BJ (cell line): ENCODE results near the gene HM13. TPM values are rescaled to one million over a fixed set of nuclear protein-coding genes. Genes with fewer than 3 reads are reported as not detected.
"Not testable (repeated sequence)": the region's sequence is repeated elsewhere in the genome, so short reads cannot be mapped to it uniquely, and the experiment has no call there.

Experiments
- CTCF ChIA-PET: fragments of 350-600 bp; formaldehyde crosslinking; extraction: SDS; loops from one replicate; lab custom pipeline; 2021; ENCODE audit warnings: antibody characterized with exemption, inconsistent platforms; lab: Yijun Ruan, JAX
- POLR2A ChIA-PET: fragments of 300-600 bp; sonication (Branson Sonifier 250); formaldehyde crosslinking; extraction: SDS; loops from one replicate; lab custom pipeline; 2021; ENCODE audit warnings: antibody characterized with exemption; lab: Charles Lee
- DNase-seq: peaks from one replicate; pipeline ENCODE4 v3.0.0-alpha.2; 2011; ENCODE audit warnings: low read depth
- H3K27me3 ChIP-seq: 2 replicates; pipeline ENCODE4 v1.6.0; 2011; ENCODE audit warnings: low read length; ENCODE audit not compliant: control insufficient read depth, insufficient read depth
- H3K36me3 ChIP-seq: 2 replicates; pipeline ENCODE4 v1.5.1; 2011; ENCODE audit warnings: low read length; ENCODE audit not compliant: control insufficient read depth, insufficient read depth
- H3K4me3 ChIP-seq: 2 replicates; pipeline ENCODE4 v1.5.1; 2011; ENCODE audit warnings: low read depth, mild to moderate bottlenecking, control low read depth, low read length
- CTCF ChIP-seq: IDR thresholded peaks from 2 replicates; pipeline ENCODE4 v1.5.1; 2011; ENCODE audit warnings: low read depth, mild to moderate bottlenecking, control low read depth, inconsistent platforms, low read length, moderate library complexity; ENCODE audit not compliant: insufficient read depth
- polyA plus RNA-seq: library from polyadenylated mRNA; depleted of rRNA; stranded (reverse); fragments of >200 nt; gene quantifications from 2 replicates; pipeline ENCODE4 v1.2.3, GENCODE V29; 2011

Gene HM13
- polyA plus RNA-seq, 1 experiment, result 324 TPM

- H3K4me3 ChIP-seq, result no peak overlapping the region
- no peak for DNase-seq
- peaks cover 16% of the 10 kb centered on the region for H3K36me3 ChIP-seq
- no peak for TF ChIP-seq CTCF
- CTCF ChIA-PET, result interaction anchor here (6.9 to 13.7 kb wide), 2 partner anchors 17 to 70 kb away, joined by 29 to 162 read pairs; no protein-coding TSS in a partner anchor
- POLR2A ChIA-PET, result no interaction called here
- H3K27me3 ChIP-seq, result no peaks in the 10 kb centered on the region
Measured at GRCh38 chr20:31542201-31542842, 28.1 kb downstream of the HM13 start.

GRCh38 chr20:31542963-31543362 is 28.7 kb downstream of the HM13 start:
- Histone ChIP-seq H3K27me3 (no peaks in the 10 kb centered on the region), H3K36me3 (peaks cover 12% of the 10 kb centered on the region), H3K4me3 (no peak overlapping the region)
- ChIA-PET CTCF (interaction anchor here (6.9 to 13.7 kb wide), 2 partner anchors 16 to 70 kb away, joined by 29 to 162 read pairs; no protein-coding TSS in a partner anchor), POLR2A (no interaction called here)
- TF ChIP-seq CTCF, result no peak
- no peak for DNase-seq

- TF ChIP-seq CTCF, result no peak
- Histone ChIP-seq H3K27me3 (no peaks in the 10 kb centered on the region), H3K4me3 (no peak overlapping the region), H3K36me3 (peaks cover 9% of the 10 kb centered on the region)
- POLR2A ChIA-PET, result no interaction called here
- peak; percentile 98 for DNase-seq
- CTCF ChIA-PET, result interaction anchor here (0.6 to 13.7 kb wide), 7 partner anchors 15 to 265 kb away, joined by 3 to 162 read pairs (median 3); partner anchors contain the start of gene ID1
Measured at GRCh38 chr20:31543966-31544598, 29.8 kb downstream of the HM13 start.

- CTCF ChIA-PET, result interaction anchor here (0.6 to 13.7 kb wide), 9 partner anchors 15 to 264 kb away, joined by 3 to 162 read pairs (median 3); partner anchors contain the start of gene ID1
Measured at GRCh38 chr20:31544600-31544999, 30.4 kb downstream of the HM13 start.

GRCh38 chr20:31545621-31546040 is 31.4 kb downstream of the HM13 start:
- H3K4me3 ChIP-seq, POLR2A ChIA-PET, H3K27me3 ChIP-seq, DNase-seq: not testable (repeated sequence)
- H3K36me3 ChIP-seq, result peaks cover 14% of the 10 kb centered on the region
- CTCF ChIA-PET, result interaction anchor here (1.0 to 13.7 kb wide), 5 partner anchors 14 to 67 kb away, joined by 3 to 162 read pairs (median 4); no protein-coding TSS in a partner anchor

More at GRCh38 chr20:31544600-31544999, 30.4 kb downstream of the HM13 start:
- TF ChIP-seq CTCF, result no peak
- H3K27me3 ChIP-seq, result no peaks in the 10 kb centered on the region
- H3K4me3 ChIP-seq, result no peak overlapping the region
- peaks cover 10% of the 10 kb centered on the region for H3K36me3 ChIP-seq
- POLR2A ChIA-PET, result no interaction called here
- DNase-seq, result no peak
